Subcutaneous adipose tissue (tissue), 4 donors: ENCODE measurements around the gene SLC25A19. TPM values are rescaled to one million over a fixed set of nuclear protein-coding genes. Genes with fewer than 3 reads are reported as not detected.

Experiments
- CTCF ChIP-seq: fragments of 450-650 bp; IDR thresholded peaks from one replicate; pipeline ENCODE4 v1.5.1; 2016; ENCODE audit warnings: low read depth, mild to moderate bottlenecking, control low read depth, antibody characterized with exemption, moderate library complexity
- total RNA-seq, 4 donors: library from RNA; depleted of rRNA; stranded (reverse); fragments of >200 nt; gene quantifications; one replicate each; pipeline ENCODE4 v1.1.0, GENCODE V29; 2016

SLC25A19 gene
- total RNA-seq, 4 donors from 2014 or later = 8.4 to 18.5 (median 14.3) TPM

GRCh38 chr17:75231741-75232464 lies 57.3 kb downstream of the SLC25A19 start:
- no peak for TF ChIP-seq CTCF

- TF ChIP-seq CTCF = no peak
Measured at GRCh38 chr17:75231071-75231470, 58.2 kb downstream of the SLC25A19 start.

DNA sequence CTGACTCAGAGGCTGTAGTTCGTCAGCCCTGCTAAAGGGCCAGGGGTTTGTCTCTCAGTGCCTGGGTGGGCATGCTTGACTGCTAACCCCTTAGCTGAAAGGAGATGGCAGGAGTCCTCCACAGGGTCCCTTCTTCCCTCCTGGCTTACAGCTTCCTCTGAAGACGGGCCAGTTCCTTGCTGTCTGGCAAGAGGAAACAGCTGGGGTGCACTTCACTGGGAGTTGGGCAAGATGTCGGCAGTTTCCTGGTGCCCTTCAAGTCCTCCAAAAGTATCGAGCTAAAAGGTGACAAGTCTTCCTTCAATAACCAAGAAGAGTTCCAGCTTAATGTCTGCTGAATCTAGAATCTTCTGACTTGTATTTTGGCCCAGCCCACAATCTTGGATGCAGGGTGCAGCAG lies 60.4 kb downstream of the SLC25A19 start:
- TF ChIP-seq CTCF = no peak

- no peak for TF ChIP-seq CTCF
Measured at GRCh38 chr17:75228305-75228704, 60.9 kb downstream of the SLC25A19 start.

DNA sequence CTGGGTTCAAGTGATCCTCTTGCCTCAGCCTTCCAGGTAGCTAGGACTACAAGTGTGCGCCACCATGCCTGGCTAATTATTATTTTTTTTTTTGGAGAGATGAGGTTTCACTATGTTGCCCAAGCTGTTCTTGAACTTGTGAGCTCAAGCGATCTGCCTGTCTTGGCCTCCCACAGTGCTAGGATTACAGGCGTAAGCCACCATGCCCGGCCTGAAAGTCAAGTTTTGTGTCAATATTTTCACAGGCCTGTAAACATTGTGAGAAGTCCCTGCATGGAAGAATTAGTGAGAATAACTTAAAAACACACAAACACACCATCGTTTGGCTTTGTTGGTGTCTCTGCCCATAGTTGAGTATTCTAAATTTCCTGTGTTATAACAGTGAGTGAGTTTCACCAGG lies 61.5 kb downstream of the SLC25A19 start:
- no peak for TF ChIP-seq CTCF

DNA sequence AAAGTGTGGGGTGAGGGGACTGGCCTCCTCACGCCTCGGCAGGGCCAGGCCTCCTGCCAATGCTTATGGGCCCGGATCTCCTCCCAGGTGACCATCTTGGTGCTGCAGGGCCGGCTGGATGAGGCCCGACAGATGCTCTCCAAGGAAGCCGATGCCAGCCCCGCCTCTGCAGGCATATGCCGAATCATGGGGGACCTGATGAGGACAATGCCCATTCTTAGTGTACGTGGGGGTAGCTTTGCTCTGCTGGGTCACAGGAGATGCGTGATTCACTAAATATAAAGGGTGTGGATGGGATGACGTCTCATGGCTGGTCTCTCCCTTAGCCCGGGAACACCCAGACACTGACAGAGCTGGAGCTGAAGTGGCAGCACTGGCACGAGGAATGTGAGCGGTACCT lies 64.2 kb downstream of the SLC25A19 start:
- TF ChIP-seq CTCF = no peak

Other genes with a start within 250 kb of the SLC25A19 start
- 100 to 1,000 TPM; 236 to 509 (median 283) TPM for gene ATP5PD, start 242.5 kb downstream of the SLC25A19 start, total RNA-seq
- gene KCTD2, start 242.2 kb downstream of the SLC25A19 start, total RNA-seq = 10 to 100 TPM; 18.9 to 30.8 (median 24.2) TPM
- 10 to 100 TPM; 11.7 to 30.0 (median 13.2) TPM for gene SLC16A5, start 201.5 kb downstream of the SLC25A19 start, total RNA-seq
- gene ARMC7, start 179.5 kb downstream of the SLC25A19 start, total RNA-seq = 1 to 10 TPM; 3.1 to 7.0 (median 6.1) TPM
- gene NT5C, start 157.7 kb downstream of the SLC25A19 start, total RNA-seq = 10 to 100 TPM; 35.4 to 92.3 (median 69.9) TPM
- gene JPT1, start 134.9 kb downstream of the SLC25A19 start, total RNA-seq = 10 to 100 TPM; 18.7 to 41.1 (median 22.8) TPM
- gene SUMO2, start 106.5 kb downstream of the SLC25A19 start, total RNA-seq = 10 to 100 TPM; 41.1 to 77.0 (median 69.2) TPM
- gene NUP85, start 83.8 kb downstream of the SLC25A19 start, total RNA-seq = 10 to 100 TPM; 28.9 to 48.8 (median 41.0) TPM
- gene GGA3, start 27.8 kb downstream of the SLC25A19 start, total RNA-seq = 10 to 100 TPM; 21.5 to 36.0 (median 25.0) TPM
- 10 to 100 TPM; 25.7 to 42.8 (median 38.5) TPM for gene MRPS7, start 27.6 kb downstream of the SLC25A19 start, total RNA-seq
- gene MIF4GD, start 18.2 kb downstream of the SLC25A19 start, total RNA-seq = 10 to 100 TPM; 14.3 to 44.2 (median 31.1) TPM
- 100 to 1,000 TPM in 2 of 4 donors, 10 to 100 TPM in 2; 69.3 to 133 (median 114) TPM for gene GRB2, start 116.2 kb upstream of the SLC25A19 start, total RNA-seq
- 10 to 100 TPM; 35.0 to 80.2 (median 45.9) TPM for gene TMEM94, start 167.2 kb upstream of the SLC25A19 start, total RNA-seq
- gene CASKIN2, start 226.1 kb upstream of the SLC25A19 start, total RNA-seq = 10 to 100 TPM in 2 of 4 donors, 1 to 10 TPM in 2; 5.6 to 26.6 (median 10.2) TPM
- 10 to 100 TPM in 3 of 4 donors, 1 to 10 TPM in 1; 9.5 to 23.8 (median 17.3) TPM for gene TSEN54, start 227.1 kb upstream of the SLC25A19 start, total RNA-seq
- 1 to 10 TPM; 2.0 to 7.3 (median 3.5) TPM for gene LLGL2, start 236.3 kb upstream of the SLC25A19 start, total RNA-seq